Measurements from ENCODE around the gene ATP8B4.

The ATP8B4 gene

GRCh38 chr15:50126072-50126471 lies 7.0 kb upstream of the ATP8B4 start:
- Histone ChIP-seq H3K4me3 (ENCODE audit: low read depth, low read length, poor library complexity, severe bottlenecking) (no peak overlapping the region), H3K79me2 (ENCODE audit: insufficient read depth, low read length) (no peaks in the 10 kb centered on the region), H3K4me1 (ENCODE audit: insufficient read depth, low read length, severe bottlenecking) (no peaks in the 10 kb centered on the region), H3K4me2 (ENCODE audit: low read length) (no peak overlapping the region), H4K20me1 (ENCODE audit: insufficient read depth, low read length) (no peaks in the 10 kb centered on the region), H3F3A (ENCODE audit: insufficient read depth, low read length) (no peaks in the 10 kb centered on the region), H2AFZ (ENCODE audit: low read length) (no peak overlapping the region), H3K36me3 (ENCODE audit: insufficient read depth, low read length) (no peaks in the 10 kb centered on the region), H3K9me2 (ENCODE audit: low read depth, low read length) (no peaks in the 10 kb centered on the region), H3K9me3 (ENCODE audit: low read length) (no peaks in the 10 kb centered on the region), H3K27me3 (ENCODE audit: insufficient read depth, low read length) (no peaks in the 10 kb centered on the region), H3K27ac (ENCODE audit: low read depth, low read length, poor library complexity, severe bottlenecking) (no peak overlapping the region), H3K9ac (ENCODE audit: low read length) (no peak overlapping the region)
- no peak for TF ChIP-seq CTCF (IDR thresholded peaks at IDR 0.05; ENCODE audit: low read length)
- no peak for TF ChIP-seq EZH2 (IDR thresholded peaks at IDR 0.05; ENCODE audit: borderline replicate concordance, low read length)

GRCh38 chr15:50124631-50125030 lies 5.6 kb upstream of the ATP8B4 start:
- no peak for TF ChIP-seq CTCF (IDR thresholded peaks at IDR 0.05; ENCODE audit: low read length)
- H3K4me2 ChIP-seq (ENCODE audit: low read length), result no peak overlapping the region
- no peaks in the 10 kb centered on the region for H3K36me3 ChIP-seq (ENCODE audit: insufficient read depth, low read length)
- H3K4me1 ChIP-seq (ENCODE audit: insufficient read depth, low read length, severe bottlenecking), result no peaks in the 10 kb centered on the region
- H2AFZ ChIP-seq (ENCODE audit: low read length), result no peak overlapping the region
- no peaks in the 10 kb centered on the region for H3K79me2 ChIP-seq (ENCODE audit: insufficient read depth, low read length)
- no peaks in the 10 kb centered on the region for H3F3A ChIP-seq (ENCODE audit: insufficient read depth, low read length)
- no peaks in the 10 kb centered on the region for H4K20me1 ChIP-seq (ENCODE audit: insufficient read depth, low read length)
- H3K9me3 ChIP-seq (ENCODE audit: low read length), result no peaks in the 10 kb centered on the region
- no peak overlapping the region for H3K4me3 ChIP-seq (ENCODE audit: low read depth, low read length, poor library complexity, severe bottlenecking)
- no peak overlapping the region for H3K9ac ChIP-seq (ENCODE audit: low read length)
- no peak overlapping the region for H3K27ac ChIP-seq (ENCODE audit: low read depth, low read length, poor library complexity, severe bottlenecking)
- no peaks in the 10 kb centered on the region for H3K27me3 ChIP-seq (ENCODE audit: insufficient read depth, low read length)
- no peaks in the 10 kb centered on the region for H3K9me2 ChIP-seq (ENCODE audit: low read depth, low read length)

- Histone ChIP-seq H2AFZ (ENCODE audit: low read length) (no peak overlapping the region), H3K27me3 (ENCODE audit: insufficient read depth, low read length) (no peaks in the 10 kb centered on the region), H3F3A (ENCODE audit: insufficient read depth, low read length) (no peaks in the 10 kb centered on the region), H3K4me1 (ENCODE audit: insufficient read depth, low read length, severe bottlenecking) (no peaks in the 10 kb centered on the region), H3K4me2 (ENCODE audit: low read length) (no peak overlapping the region), H3K9me2 (ENCODE audit: low read depth, low read length) (no peaks in the 10 kb centered on the region), H3K4me3 (ENCODE audit: low read depth, low read length, poor library complexity, severe bottlenecking) (no peak overlapping the region), H3K9ac (ENCODE audit: low read length) (no peak overlapping the region), H3K9me3 (ENCODE audit: low read length) (no peaks in the 10 kb centered on the region), H4K20me1 (ENCODE audit: insufficient read depth, low read length) (no peaks in the 10 kb centered on the region), H3K27ac (ENCODE audit: low read depth, low read length, poor library complexity, severe bottlenecking) (no peak overlapping the region), H3K36me3 (ENCODE audit: insufficient read depth, low read length) (no peaks in the 10 kb centered on the region), H3K79me2 (ENCODE audit: insufficient read depth, low read length) (no peaks in the 10 kb centered on the region)
- TF ChIP-seq EZH2 (IDR thresholded peaks at IDR 0.05; ENCODE audit: borderline replicate concordance, low read length), result no peak
- no peak for TF ChIP-seq CTCF (IDR thresholded peaks at IDR 0.05; ENCODE audit: low read length)
These were observed 5.0 kb upstream of the ATP8B4 start for GRCh38 chr15:50123861-50124557.
